VCaP (cell line): ENCODE data around the gene OR1S2.

ENCODE experiments used
- H3K27ac ChIP-seq: fragments of 450-650 bp; 2 replicates; pipeline ENCODE4 v1.5.1; 2017
- TF ChIP-seq, protein P1 (sequence below): fragments of 450-650 bp; conservative IDR thresholded peaks from 2 replicates; pipeline ENCODE4 v1.5.1; 2017; ENCODE audit warnings: mild to moderate bottlenecking, moderate library complexity

OR1S2 gene

DNA sequence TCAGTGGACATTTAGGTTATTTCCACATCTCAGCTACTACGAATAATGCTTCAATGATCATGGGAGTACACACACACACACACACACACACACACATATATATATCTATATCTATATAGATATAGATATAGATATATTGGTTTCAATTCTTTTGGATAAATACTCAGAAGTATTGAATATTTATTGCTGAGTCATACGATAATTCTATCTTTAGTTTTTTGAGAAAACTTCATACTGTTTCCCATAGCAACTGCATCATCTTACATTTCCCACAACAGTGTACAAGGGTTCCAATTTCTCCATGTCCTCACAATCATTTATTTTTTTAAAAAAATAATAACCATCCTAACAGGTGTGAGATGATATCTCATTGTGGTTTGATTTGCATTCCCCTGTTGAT lies 8.0 kb downstream of the OR1S2 start:
- H3K27ac ChIP-seq = no peak overlapping the region
- TF ChIP-seq, protein P1, sequence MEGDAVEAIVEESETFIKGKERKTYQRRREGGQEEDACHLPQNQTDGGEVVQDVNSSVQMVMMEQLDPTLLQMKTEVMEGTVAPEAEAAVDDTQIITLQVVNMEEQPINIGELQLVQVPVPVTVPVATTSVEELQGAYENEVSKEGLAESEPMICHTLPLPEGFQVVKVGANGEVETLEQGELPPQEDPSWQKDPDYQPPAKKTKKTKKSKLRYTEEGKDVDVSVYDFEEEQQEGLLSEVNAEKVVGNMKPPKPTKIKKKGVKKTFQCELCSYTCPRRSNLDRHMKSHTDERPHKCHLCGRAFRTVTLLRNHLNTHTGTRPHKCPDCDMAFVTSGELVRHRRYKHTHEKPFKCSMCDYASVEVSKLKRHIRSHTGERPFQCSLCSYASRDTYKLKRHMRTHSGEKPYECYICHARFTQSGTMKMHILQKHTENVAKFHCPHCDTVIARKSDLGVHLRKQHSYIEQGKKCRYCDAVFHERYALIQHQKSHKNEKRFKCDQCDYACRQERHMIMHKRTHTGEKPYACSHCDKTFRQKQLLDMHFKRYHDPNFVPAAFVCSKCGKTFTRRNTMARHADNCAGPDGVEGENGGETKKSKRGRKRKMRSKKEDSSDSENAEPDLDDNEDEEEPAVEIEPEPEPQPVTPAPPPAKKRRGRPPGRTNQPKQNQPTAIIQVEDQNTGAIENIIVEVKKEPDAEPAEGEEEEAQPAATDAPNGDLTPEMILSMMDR = no peak

DNA sequence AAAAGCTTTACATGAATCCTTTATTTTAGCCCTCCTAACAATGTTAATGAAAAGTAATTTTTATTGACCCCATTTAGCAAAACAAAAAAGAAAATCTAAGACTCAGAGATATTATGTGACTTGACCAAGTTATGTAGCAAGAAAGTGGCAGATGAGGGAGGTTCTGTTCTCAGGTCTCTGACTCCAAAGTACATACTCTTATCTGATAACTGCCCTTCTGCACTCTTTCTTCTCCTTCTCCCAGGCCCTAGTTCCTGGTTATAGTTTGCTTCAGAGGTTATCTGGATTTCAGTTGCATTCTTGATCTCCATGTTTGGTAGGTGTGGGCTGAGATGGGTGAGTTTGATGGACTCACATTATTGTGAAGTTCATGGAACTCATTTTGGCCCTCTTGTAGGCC lies 10.6 kb downstream of the OR1S2 start:
- no peak overlapping the region for H3K27ac ChIP-seq
- TF ChIP-seq, protein P1 = no peak

DNA sequence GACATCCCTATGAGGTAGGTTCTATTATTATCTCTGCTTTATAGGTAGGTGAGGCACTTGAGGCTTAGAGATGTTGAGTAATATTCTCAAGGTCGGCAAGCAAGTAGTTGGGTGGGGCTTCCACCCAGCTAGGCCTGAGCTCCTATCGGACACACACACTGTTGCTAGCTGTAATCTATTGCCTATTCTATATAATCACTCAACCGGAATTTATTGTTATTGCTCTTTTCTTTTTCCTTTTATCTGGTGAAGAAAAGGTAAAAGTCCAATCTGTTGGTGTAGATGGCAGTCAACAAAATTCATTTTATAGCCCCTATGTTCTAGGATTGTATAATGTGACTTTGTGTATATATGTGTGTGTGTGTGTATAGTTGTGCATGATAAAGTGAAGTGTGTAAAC lies 11.7 kb downstream of the OR1S2 start:
- H3K27ac ChIP-seq = no peak overlapping the region
- TF ChIP-seq, protein P1 = no peak

DNA sequence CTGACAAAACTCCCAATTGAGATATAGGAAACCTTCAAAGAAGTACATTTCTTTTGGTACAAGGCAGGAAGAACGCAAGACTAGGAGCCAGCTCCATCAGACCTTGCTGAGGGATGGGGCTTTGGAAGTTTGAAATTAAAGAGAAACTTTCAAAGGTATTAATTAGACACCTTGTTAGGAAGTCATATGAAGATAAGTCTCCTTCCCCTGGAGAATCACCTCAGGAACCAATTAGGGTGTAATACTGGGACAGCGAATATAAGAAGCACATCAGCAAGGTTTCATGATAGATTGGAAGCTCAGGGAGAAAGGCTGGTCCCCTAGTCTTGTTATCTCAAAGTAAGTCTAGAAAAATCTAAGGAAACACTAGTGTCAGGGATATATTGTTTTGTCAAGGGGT lies 15.2 kb downstream of the OR1S2 start, which contains the start of gene OR9Q2:
Gene OR9Q2, plus strand, starts transcription at position 301 of the 400 bp plus-strand sequence. CDS start 1,421 bp downstream, outside the sequence.
- no peak within 1 kb of the TSS for H3K27ac ChIP-seq
- TF ChIP-seq, protein P1 = no peak

DNA sequence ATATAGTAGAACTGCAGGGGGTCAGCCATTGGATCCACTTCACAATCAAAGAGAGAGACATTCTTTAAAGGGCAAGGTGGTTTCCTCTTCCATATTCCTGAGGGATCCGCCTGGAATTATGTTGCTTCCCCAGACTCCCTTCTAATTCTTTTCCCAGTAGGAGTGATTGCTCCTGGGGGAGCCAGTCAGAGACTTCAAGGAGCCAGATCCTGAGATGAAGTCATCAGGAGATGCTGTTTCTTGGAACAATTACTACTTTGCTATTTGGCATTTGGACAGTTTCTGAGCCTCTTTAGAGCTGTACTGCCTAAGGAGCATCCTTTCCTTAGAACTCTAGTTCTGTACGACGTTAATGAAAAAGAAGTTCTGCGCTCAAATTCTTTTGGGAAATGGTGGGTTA lies 17.0 kb downstream of the OR1S2 start:
- H3K27ac ChIP-seq = no peak overlapping the region
- TF ChIP-seq, protein P1 = no peak

DNA sequence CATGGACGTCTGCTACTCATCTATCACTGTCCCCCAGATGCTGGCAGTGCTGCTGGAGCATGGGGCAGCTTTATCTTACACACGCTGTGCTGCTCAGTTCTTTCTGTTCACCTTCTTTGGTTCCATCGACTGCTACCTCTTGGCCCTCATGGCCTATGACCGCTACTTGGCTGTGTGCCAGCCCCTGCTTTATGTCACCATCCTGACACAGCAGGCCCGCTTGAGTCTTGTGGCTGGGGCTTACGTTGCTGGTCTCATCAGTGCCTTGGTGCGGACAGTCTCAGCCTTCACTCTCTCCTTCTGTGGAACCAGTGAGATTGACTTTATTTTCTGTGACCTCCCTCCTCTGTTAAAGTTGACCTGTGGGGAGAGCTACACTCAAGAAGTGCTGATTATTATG lies 24.3 kb downstream of the OR1S2 start:
- no peak overlapping the region for H3K27ac ChIP-seq
- TF ChIP-seq, protein P1 = no peak

DNA sequence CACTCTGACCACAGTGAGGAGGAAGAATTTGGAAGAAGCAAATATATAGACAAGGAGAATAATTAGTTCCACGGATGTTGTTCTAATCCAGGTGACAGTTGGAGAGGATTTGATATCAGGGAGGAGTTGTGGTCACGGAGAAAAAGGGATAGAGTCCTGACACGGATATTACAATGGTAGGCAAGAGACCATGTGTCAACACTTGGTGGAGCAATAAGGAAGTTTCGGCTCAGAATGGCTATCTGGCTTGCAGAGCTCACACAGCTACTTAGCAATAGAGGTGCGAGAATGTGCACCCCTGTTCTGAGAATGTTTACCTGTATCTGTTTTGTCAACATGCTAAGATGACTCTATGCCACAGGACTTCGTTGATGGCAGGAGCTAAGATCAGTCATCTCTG lies 25.5 kb downstream of the OR1S2 start:
- TF ChIP-seq, protein P1 = no peak
- no peak overlapping the region for H3K27ac ChIP-seq
